ENCODE measurements around the gene TMEM255B.
A peak's percentile ranks its signal among the peaks of the same experiment; 100 is the strongest.

The TMEM255B gene

DNA sequence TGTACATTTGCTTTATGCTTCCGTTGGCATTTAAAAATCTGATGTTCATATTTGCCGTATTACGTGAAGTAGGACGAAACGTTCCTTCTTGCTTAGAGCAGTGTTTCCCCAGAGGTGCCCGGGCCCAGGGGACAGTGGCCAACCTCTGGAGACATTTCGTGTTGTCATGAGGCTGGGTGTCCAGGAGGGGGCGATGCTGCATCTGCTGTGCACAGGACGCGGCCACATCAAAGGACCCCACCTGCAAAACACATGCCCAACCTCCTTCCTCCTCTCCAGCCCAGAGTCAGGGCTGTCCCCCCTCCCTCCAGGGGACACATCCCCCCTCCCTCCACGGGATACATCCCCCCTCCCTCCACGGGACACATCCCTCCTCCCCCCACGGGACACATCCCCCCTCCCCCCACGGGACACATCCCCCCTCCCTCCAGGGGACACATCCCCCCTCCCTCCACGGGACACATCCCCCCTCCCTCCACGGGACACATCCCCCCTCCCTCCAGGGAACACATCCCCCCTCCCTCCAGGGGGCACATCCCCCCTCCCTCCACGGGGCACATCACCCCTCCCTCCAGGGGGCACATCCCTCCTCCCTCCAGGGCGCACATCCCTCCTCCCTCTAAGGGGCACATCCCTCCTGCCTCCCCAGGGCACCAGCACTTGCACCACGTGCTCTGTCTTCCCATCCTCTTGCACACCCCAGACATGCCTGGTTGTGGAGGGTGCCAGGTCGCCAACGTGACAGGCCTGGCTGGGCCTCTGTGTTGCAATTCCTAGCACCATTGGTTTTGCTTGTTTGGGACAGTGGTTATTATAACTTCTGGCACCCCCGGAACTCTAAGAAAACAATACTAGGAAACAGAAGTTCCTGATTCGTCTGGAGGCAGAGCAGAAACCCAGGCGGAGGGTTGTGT lies 58.2 kb downstream of the TMEM255B start:
- peak; percentile 89 for DNase-seq (ENCODE audit: low read depth)
- H3K4me3 ChIP-seq (ENCODE audit: low read depth, low read length): peak overlapping the region; percentile 81
- TF ChIP-seq MYC (IDR thresholded peaks at IDR 0.05; ENCODE audit: low read depth, low read length): peak; percentile 80
- TF ChIP-seq, protein P1, sequence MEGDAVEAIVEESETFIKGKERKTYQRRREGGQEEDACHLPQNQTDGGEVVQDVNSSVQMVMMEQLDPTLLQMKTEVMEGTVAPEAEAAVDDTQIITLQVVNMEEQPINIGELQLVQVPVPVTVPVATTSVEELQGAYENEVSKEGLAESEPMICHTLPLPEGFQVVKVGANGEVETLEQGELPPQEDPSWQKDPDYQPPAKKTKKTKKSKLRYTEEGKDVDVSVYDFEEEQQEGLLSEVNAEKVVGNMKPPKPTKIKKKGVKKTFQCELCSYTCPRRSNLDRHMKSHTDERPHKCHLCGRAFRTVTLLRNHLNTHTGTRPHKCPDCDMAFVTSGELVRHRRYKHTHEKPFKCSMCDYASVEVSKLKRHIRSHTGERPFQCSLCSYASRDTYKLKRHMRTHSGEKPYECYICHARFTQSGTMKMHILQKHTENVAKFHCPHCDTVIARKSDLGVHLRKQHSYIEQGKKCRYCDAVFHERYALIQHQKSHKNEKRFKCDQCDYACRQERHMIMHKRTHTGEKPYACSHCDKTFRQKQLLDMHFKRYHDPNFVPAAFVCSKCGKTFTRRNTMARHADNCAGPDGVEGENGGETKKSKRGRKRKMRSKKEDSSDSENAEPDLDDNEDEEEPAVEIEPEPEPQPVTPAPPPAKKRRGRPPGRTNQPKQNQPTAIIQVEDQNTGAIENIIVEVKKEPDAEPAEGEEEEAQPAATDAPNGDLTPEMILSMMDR (IDR thresholded peaks at IDR 0.05; ENCODE audit: low read depth, low read length): peak; percentile 78
- no peak for TF ChIP-seq POLR2A (IDR thresholded peaks at IDR 0.05; ENCODE audit: extremely low read depth, insufficient read length)
- TF ChIP-seq, protein P2, sequence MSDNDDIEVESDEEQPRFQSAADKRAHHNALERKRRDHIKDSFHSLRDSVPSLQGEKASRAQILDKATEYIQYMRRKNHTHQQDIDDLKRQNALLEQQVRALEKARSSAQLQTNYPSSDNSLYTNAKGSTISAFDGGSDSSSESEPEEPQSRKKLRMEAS (IDR thresholded peaks at IDR 0.05; ENCODE audit: low read depth, low read length): peak; percentile 88

DNA sequence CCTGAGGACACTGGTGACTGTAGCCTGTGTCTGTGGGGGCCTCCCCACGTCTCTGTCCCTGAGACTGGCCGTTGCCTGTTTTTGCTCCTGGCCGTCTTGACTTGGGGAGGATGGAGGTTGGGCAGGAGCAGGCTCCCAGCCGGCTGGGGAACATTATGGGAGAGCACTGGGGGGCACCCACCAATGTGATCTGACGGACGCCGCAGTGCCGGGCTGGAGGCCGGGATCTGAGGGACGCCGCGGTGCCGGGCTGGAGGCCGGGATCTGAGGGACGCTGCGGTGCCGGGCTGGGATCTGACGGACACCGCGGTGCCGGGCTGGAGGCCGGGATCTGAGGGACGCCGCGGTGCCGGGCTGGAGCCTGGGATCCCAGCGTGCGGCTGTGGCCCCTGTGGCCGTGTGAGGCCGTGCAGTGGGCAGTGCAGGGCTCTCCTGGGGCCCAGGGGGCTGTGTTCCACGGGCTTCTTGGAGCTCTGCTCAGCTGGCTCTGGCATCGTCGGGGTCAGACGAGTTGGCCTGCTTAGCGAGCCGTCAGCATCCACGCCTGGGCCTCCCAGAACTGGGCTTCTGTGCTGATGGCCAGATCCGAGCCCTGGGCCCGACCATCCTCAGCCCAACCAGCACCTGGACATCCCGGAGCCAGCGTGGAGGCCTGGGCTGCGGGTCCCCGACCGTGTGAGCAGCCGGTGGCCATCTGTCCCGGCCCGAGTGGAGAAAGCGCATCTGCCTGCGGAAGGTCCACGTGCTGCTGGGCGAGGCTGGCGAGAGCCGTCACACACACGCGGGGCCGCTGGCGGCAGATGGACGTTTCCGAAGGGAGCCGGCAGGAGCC lies 59.0 kb downstream of the TMEM255B start:
- TF ChIP-seq, protein P1 (IDR thresholded peaks at IDR 0.05; ENCODE audit: low read depth, low read length): no peak
- DNase-seq (ENCODE audit: low read depth): no peak
- no peak overlapping the region for H3K4me3 ChIP-seq (ENCODE audit: low read depth, low read length)

DNA sequence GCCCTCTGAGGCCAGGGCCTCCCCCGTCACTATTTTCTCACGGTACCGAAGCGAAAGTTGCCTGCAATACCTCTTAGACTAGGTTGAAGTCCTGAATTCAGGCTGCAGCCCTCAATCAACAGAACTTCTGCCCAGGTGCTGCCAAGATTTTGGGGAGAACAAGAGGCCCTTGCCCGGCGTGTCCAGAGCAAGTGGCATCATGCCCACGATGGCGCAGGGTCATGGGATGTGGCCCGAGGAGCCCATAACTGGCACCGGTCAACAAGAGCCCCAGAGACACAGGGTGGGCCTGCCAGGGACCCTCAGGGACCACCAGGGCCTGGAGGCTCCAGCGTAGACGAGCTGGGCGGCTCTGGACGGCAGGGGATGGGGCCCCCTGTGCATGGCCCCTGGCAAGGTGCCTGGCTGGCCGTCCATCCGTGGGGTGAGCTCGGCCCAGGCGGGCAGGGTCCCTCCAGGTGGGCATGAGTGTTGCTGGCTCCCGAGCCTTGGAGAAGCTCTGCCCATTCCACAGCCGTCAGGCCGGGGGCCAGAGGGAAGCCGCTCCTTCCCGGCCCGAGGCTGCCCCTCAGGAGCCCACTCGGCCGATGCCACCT lies 59.8 kb downstream of the TMEM255B start:
- DNase-seq (ENCODE audit: low read depth): no peak
- H3K4me3 ChIP-seq (ENCODE audit: low read depth, low read length): no peak overlapping the region
- TF ChIP-seq, protein P1 (IDR thresholded peaks at IDR 0.05; ENCODE audit: low read depth, low read length): no peak
- no peak for TF ChIP-seq POLR2A (IDR thresholded peaks at IDR 0.05; ENCODE audit: extremely low read depth, insufficient read length)

DNA sequence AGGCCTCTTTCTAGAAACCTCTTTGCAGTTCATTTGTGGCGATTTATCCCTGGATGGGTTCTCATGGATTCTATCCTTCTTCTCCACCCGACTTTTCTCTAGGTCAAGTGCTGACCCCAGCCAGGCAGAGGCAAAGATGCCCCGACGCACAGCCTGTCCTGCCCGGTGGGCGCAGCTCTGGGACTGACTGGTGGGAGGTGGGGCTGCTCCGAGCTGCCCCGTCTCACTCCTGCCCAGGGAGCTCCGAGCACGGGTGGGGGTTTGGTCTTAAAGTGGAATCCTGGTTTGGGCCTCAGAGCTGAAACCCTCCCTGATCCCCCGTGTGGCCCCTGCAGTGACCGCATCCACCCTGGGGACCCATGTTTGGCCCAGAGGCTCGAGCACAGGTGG lies 60.3 kb downstream of the TMEM255B start:
- no peak for DNase-seq (ENCODE audit: low read depth)
- no peak for TF ChIP-seq POLR2A (IDR thresholded peaks at IDR 0.05; ENCODE audit: extremely low read depth, insufficient read length)
- TF ChIP-seq, protein P1 (IDR thresholded peaks at IDR 0.05; ENCODE audit: low read depth, low read length): no peak
- TF ChIP-seq MYC (IDR thresholded peaks at IDR 0.05; ENCODE audit: low read depth, low read length): no peak
- TF ChIP-seq, protein P2 (IDR thresholded peaks at IDR 0.05; ENCODE audit: low read depth, low read length): no peak
- no peak overlapping the region for H3K4me3 ChIP-seq (ENCODE audit: low read depth, low read length)

DNA sequence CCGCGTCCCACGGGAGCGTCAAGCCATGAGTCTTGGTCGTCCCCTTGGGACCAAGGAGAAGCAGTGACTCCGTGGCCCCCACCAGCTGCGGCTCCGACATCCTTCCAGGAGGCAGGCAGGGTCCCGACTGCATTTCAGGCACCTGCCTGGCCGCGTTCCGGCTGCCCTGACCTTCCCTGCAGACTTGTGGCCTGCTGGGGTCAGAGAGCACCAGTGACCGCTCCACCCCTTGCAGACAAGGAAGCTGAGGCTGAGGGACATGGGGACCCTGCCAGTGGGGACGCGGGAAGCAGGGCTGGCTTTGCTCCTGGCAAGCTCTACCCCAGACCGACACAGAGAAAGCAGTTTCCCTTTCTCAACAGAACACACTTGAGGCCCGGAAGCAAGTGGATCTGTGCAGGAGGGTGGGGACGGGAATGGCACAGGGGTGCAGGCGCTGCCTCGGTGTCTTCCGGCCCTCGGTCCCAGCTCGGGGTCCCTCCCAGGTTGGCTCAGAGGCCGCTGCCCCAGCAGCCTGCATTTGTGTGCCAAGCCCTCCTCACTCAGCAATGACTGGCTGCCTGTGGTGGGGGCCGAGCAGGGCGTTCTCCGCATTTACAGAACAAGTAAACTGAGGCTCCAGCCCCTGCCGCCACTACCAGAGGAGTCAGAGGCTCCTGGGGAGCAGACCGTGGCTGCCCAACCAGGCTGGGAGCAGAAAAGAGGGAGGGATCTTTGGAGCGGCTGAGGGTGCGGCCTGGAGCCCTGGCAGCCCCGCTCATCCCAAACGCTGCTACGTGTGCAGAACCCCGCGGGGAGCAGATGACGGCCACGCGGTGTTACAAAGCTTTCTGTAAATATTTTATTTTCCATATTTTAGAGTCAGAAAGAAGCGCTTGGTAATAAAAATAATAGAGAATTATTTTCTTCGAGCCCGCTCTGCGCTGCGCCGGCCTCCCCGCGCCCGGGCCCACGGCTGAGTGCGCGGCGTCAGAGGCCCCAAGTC lies 61.0 kb downstream of the TMEM255B start:
- TF ChIP-seq, protein P2 (IDR thresholded peaks at IDR 0.05; ENCODE audit: low read depth, low read length): no peak
- TF ChIP-seq POLR2A (IDR thresholded peaks at IDR 0.05; ENCODE audit: extremely low read depth, insufficient read length): no peak
- no peak for TF ChIP-seq MYC (IDR thresholded peaks at IDR 0.05; ENCODE audit: low read depth, low read length)
- TF ChIP-seq, protein P1 (IDR thresholded peaks at IDR 0.05; ENCODE audit: low read depth, low read length): no peak
- no peak overlapping the region for H3K4me3 ChIP-seq (ENCODE audit: low read depth, low read length)
- DNase-seq (ENCODE audit: low read depth): no peak

All from NB4 (cell line).